22Rv1 (cell line): ENCODE data around the gene DDX28.

Experiments
- H3K27ac ChIP-seq: fragments of 450-650 bp; 2 replicates; pipeline ENCODE4 v1.5.1; 2017
- CTCF ChIP-seq: fragments of 450-650 bp; IDR thresholded peaks from 2 replicates; pipeline ENCODE4 v1.5.1; 2017; ENCODE audit warnings: mild to moderate bottlenecking
- ZFX ChIP-seq: fragments of 450-650 bp; IDR thresholded peaks from 2 replicates; pipeline ENCODE4 v1.6.1; 2017; ENCODE audit warnings: antibody characterized with exemption, borderline replicate concordance

DDX28 gene, protein sequence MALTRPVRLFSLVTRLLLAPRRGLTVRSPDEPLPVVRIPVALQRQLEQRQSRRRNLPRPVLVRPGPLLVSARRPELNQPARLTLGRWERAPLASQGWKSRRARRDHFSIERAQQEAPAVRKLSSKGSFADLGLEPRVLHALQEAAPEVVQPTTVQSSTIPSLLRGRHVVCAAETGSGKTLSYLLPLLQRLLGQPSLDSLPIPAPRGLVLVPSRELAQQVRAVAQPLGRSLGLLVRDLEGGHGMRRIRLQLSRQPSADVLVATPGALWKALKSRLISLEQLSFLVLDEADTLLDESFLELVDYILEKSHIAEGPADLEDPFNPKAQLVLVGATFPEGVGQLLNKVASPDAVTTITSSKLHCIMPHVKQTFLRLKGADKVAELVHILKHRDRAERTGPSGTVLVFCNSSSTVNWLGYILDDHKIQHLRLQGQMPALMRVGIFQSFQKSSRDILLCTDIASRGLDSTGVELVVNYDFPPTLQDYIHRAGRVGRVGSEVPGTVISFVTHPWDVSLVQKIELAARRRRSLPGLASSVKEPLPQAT

GRCh38 chr16:68022728-68023537, at the start of gene DDX28, which contains the start of gene DUS2:
Gene DDX28, minus strand, starts transcription at chr16:68023232. Its CDS starts 30 bp downstream, at chr16:68023202.
Gene DUS2, plus strand, starts transcription at chr16:68023284. Its CDS starts 14,740 bp downstream, at chr16:68038024.
- no peak for TF ChIP-seq CTCF
- TF ChIP-seq ZFX: no peak
- peak within 1 kb of the TSS; percentile 82 for H3K27ac ChIP-seq

GRCh38 chr16:68072038-68072695, 49.1 kb upstream of the DDX28 start:
- no peak for TF ChIP-seq CTCF
- TF ChIP-seq ZFX: no peak
- no peak overlapping the region for H3K27ac ChIP-seq

DNA sequence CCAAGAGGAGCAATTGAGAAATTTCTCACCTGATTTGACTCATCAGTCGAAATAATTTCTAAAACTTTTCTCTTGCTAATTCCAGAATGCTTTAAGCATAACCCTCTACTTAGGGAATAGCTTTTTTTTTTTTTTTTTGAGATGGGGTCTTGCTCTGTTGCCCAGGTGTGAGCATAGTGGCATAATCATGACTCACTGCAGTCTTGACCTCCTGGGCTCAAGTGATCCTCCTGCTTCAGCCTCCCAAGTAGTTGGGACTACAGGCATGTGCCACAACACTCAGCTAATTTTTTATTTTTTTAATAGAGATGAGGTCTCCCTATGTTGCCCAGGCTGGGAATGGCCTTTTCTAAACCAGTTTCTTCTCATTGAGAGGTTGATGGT, 48.5 kb upstream of the DDX28 start:
- H3K27ac ChIP-seq: no peak overlapping the region
- TF ChIP-seq ZFX (no peak), CTCF (no peak)

DNA sequence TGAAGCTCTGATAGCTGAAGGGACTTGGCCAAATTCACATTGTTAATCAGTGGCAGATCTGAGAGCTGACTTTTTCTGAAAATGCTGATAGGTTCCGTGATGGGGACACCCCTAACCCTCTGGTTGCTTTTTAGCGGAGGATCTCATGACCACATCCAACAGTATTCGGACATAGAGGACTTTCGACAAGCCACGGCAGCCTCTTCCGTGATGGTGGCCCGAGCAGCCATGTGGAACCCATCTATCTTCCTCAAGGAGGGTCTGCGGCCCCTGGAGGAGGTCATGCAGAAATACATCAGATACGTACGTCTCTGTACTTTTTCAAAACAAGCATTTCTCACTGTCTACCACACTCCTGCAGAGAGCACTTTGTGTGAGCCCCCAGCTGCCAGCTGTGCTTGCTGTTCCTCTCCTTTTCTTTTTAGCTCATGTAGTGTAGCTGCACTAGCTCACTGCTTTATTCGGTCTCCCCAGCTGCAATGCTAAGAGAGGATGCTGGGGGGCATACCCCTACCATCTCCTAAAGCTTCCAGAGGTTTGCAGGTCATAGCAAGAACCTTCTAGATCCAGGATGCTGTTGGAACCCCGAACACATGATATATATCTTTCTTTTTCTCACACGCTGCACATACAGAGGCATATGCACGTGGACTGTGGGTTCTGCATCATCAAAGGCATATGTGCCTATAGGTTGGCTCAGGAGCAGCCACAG, 47.9 kb upstream of the DDX28 start:
- TF ChIP-seq ZFX (no peak), CTCF (no peak)
- H3K27ac ChIP-seq: no peak overlapping the region

DNA sequence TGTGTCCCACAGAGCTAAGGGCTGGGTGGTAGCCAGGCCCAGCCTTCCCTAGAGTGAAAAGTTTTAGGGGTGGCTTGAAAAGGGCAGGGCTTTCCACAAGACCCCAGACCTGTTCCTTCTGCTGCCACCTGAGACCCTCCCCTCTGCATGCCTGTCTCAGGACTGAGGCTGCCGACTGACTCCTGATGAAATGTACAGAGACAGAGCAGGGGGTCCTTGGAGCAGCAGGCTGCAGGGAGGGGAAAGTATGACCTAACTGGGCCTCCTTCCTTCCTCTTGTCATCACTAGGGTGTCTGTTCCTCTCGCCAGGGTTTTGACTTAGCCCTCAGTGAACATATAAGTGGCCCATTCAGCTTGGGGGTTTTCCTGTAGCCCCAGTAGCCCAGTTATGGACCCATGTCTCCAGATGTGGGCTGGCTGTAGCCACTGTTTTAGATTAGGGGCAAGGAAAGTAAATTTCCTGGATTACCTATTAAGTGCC, 47.3 kb upstream of the DDX28 start:
- no peak overlapping the region for H3K27ac ChIP-seq

More for the DNA sequence above, 47.3 kb upstream of the DDX28 start:
- TF ChIP-seq ZFX (no peak), CTCF (no peak)
